ENCODE results near the gene ATP2C2. TPM values are rescaled to one million over a fixed set of nuclear protein-coding genes. Genes with fewer than 3 reads are reported as not detected.

The ATP2C2 gene
- polyA plus RNA-seq (2013, experiment 1 of 2): not detected
- not detected for polyA plus RNA-seq (2013, experiment 2 of 2)

- Histone ChIP-seq H3K9me3 (ENCODE audit: control insufficient read depth, low read length) (no peaks in the 10 kb centered on the region), H3K4me1 (ENCODE audit: control insufficient read depth, insufficient read depth, low read length, poor library complexity, severe bottlenecking) (peaks cover 6% of the 10 kb centered on the region), H3K36me3 (ENCODE audit: control insufficient read depth, insufficient read depth, low read length) (no peaks in the 10 kb centered on the region), H3K27ac (ENCODE audit: low read depth, low read length, severe bottlenecking) (no peak within 1 kb of the TSS), H3K4me3 (ENCODE audit: extremely low read depth, insufficient read depth, low read length, poor library complexity, severe bottlenecking) (peak within 1 kb of the TSS; percentile 27)
- WGBS, 2 experiments (ENCODE audit: insufficient coverage in 2 of 2): 1 to 2% methylated on average over 59 to 63 of the region's 66 CpGs
Measured at GRCh38 chr16:84368308-84368996, at the start of gene ATP2C2. ATP2C2 (plus strand) TSS chr16:84368538; CDS start chr16:84368616, 78 bp downstream.

DNA sequence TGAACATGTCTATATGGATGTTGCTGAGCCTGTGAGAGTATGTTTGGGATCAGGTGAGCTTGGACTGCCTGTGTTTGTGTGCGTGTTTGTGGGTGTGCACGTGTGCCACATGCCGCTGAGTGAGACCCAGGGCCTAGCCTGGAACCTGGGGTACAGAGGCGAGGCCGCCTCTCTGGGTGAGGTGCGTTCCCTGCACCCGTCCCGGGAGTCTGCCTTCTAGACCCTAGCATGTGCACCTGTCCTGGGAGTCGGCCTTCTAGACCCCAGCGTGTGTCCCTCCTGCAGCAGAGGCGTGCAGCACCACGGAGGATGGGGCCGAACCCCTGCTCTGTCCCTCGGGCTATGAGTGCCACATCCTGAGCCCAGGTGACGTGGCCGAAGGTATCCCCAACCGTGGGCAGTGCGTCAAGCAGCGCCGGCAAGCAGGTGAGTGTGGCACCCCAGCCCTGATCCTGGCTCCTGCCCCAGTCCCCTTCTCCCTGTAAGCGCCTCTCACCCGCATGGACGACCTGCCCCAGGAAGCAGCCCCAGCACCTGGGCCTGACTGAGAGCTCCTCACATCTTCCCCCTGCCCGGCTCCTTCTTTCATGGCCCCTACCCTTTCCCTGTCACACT, 49.1 kb upstream of the ATP2C2 start:
- H3K9me3 ChIP-seq (ENCODE audit: control insufficient read depth, low read length): no peaks in the 10 kb centered on the region
- WGBS, 2 experiments (ENCODE audit: insufficient coverage in 2 of 2): 88 to 93% methylated on average over 20 to 23 of the region's 24 CpGs
- no peaks in the 10 kb centered on the region for H3K36me3 ChIP-seq (ENCODE audit: control insufficient read depth, insufficient read depth, low read length)
- no peaks in the 10 kb centered on the region for H3K4me1 ChIP-seq (ENCODE audit: control insufficient read depth, insufficient read depth, low read length, poor library complexity, severe bottlenecking)
- H3K27ac ChIP-seq (ENCODE audit: low read depth, low read length, severe bottlenecking): no peak overlapping the region
- no peak overlapping the region for H3K4me3 ChIP-seq (ENCODE audit: extremely low read depth, insufficient read depth, low read length, poor library complexity, severe bottlenecking)

GRCh38 chr16:84320511-84320910, 47.8 kb upstream of the ATP2C2 start:
- 97 to 100% methylated on average over 4 to 5 of the region's 5 CpGs for WGBS, 2 experiments (ENCODE audit: insufficient coverage in 2 of 2)
- H3K4me1 ChIP-seq (ENCODE audit: control insufficient read depth, insufficient read depth, low read length, poor library complexity, severe bottlenecking): no peaks in the 10 kb centered on the region

GRCh38 chr16:84321932-84322331, 46.4 kb upstream of the ATP2C2 start:
- WGBS, 2 experiments (ENCODE audit: insufficient coverage in 2 of 2): 100% methylated on average over 2 of the region's 4 CpGs
- H3K9me3 ChIP-seq (ENCODE audit: control insufficient read depth, low read length): no peaks in the 10 kb centered on the region
- H3K4me3 ChIP-seq (ENCODE audit: extremely low read depth, insufficient read depth, low read length, poor library complexity, severe bottlenecking): no peak overlapping the region
- H3K36me3 ChIP-seq (ENCODE audit: control insufficient read depth, insufficient read depth, low read length): no peaks in the 10 kb centered on the region
- no peak overlapping the region for H3K27ac ChIP-seq (ENCODE audit: low read depth, low read length, severe bottlenecking)
- no peaks in the 10 kb centered on the region for H3K4me1 ChIP-seq (ENCODE audit: control insufficient read depth, insufficient read depth, low read length, poor library complexity, severe bottlenecking)

More at GRCh38 chr16:84320511-84320910, 47.8 kb upstream of the ATP2C2 start:
- no peaks in the 10 kb centered on the region for H3K9me3 ChIP-seq (ENCODE audit: control insufficient read depth, low read length)
- no peaks in the 10 kb centered on the region for H3K36me3 ChIP-seq (ENCODE audit: control insufficient read depth, insufficient read depth, low read length)
- no peak overlapping the region for H3K27ac ChIP-seq (ENCODE audit: low read depth, low read length, severe bottlenecking)
- no peak overlapping the region for H3K4me3 ChIP-seq (ENCODE audit: extremely low read depth, insufficient read depth, low read length, poor library complexity, severe bottlenecking)

DNA sequence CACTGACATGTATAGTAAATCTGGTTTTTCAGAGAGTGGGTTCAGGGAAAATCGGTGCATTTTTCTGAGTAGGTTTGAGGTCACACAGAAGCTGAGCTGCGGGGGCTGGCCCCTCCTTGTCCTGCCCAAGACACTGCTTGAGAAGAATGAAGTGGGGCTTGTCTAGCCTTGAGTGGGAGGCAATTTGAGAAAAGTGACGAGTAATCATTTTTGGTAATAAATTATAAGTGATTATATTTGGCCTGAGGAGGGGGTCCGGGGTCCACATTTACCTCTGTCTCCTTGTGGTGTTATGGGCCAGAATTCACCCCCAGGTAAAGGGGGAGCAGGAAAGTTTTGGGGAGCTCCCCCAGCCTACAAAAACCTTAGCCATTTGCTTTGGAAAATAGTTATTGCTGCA, 45.6 kb upstream of the ATP2C2 start:
- Histone ChIP-seq H3K4me3 (ENCODE audit: extremely low read depth, insufficient read depth, low read length, poor library complexity, severe bottlenecking) (no peak overlapping the region), H3K4me1 (ENCODE audit: control insufficient read depth, insufficient read depth, low read length, poor library complexity, severe bottlenecking) (no peaks in the 10 kb centered on the region), H3K9me3 (ENCODE audit: control insufficient read depth, low read length) (no peaks in the 10 kb centered on the region), H3K27ac (ENCODE audit: low read depth, low read length, severe bottlenecking) (no peak overlapping the region), H3K36me3 (ENCODE audit: control insufficient read depth, insufficient read depth, low read length) (no peaks in the 10 kb centered on the region)
- WGBS, 2 experiments (ENCODE audit: insufficient coverage in 2 of 2): 85 to 86% methylated on average over 3 to 4 of the region's 4 CpGs

GRCh38 chr16:84323606-84324005, 44.7 kb upstream of the ATP2C2 start:
- H3K27ac ChIP-seq (ENCODE audit: low read depth, low read length, severe bottlenecking): no peak overlapping the region
- H3K4me3 ChIP-seq (ENCODE audit: extremely low read depth, insufficient read depth, low read length, poor library complexity, severe bottlenecking): no peak overlapping the region
- H3K4me1 ChIP-seq (ENCODE audit: control insufficient read depth, insufficient read depth, low read length, poor library complexity, severe bottlenecking): no peaks in the 10 kb centered on the region
- no peaks in the 10 kb centered on the region for H3K36me3 ChIP-seq (ENCODE audit: control insufficient read depth, insufficient read depth, low read length)
- 98 to 100% methylated on average over 5 to 6 of the region's 7 CpGs for WGBS, 2 experiments (ENCODE audit: insufficient coverage in 2 of 2)
- no peaks in the 10 kb centered on the region for H3K9me3 ChIP-seq (ENCODE audit: control insufficient read depth, low read length)

- Histone ChIP-seq H3K27ac (ENCODE audit: low read depth, low read length, severe bottlenecking) (no peak overlapping the region), H3K36me3 (ENCODE audit: control insufficient read depth, insufficient read depth, low read length) (no peaks in the 10 kb centered on the region), H3K9me3 (ENCODE audit: control insufficient read depth, low read length) (no peaks in the 10 kb centered on the region), H3K4me3 (ENCODE audit: extremely low read depth, insufficient read depth, low read length, poor library complexity, severe bottlenecking) (no peak overlapping the region), H3K4me1 (ENCODE audit: control insufficient read depth, insufficient read depth, low read length, poor library complexity, severe bottlenecking) (no peaks in the 10 kb centered on the region)
- WGBS, 2 experiments (ENCODE audit: insufficient coverage in 2 of 2): 42 to 48% methylated on average over 2 of the region's 2 CpGs
Measured at GRCh38 chr16:84324434-84325262, 43.7 kb upstream of the ATP2C2 start.

- no peaks in the 10 kb centered on the region for H3K9me3 ChIP-seq (ENCODE audit: control insufficient read depth, low read length)
- WGBS, 2 experiments (ENCODE audit: insufficient coverage in 2 of 2): 73 to 100% methylated on average over 1 of the region's 2 CpGs
- no peaks in the 10 kb centered on the region for H3K4me1 ChIP-seq (ENCODE audit: control insufficient read depth, insufficient read depth, low read length, poor library complexity, severe bottlenecking)
- H3K4me3 ChIP-seq (ENCODE audit: extremely low read depth, insufficient read depth, low read length, poor library complexity, severe bottlenecking): no peak overlapping the region
- H3K27ac ChIP-seq (ENCODE audit: low read depth, low read length, severe bottlenecking): no peak overlapping the region
- no peaks in the 10 kb centered on the region for H3K36me3 ChIP-seq (ENCODE audit: control insufficient read depth, insufficient read depth, low read length)
Measured at GRCh38 chr16:84326545-84326944, 41.8 kb upstream of the ATP2C2 start.

GRCh38 chr16:84327926-84328505, 40.3 kb upstream of the ATP2C2 start:
- WGBS, 2 experiments (ENCODE audit: insufficient coverage in 2 of 2): 91 to 93% methylated on average over 11 to 12 of the region's 13 CpGs
- H3K27ac ChIP-seq (ENCODE audit: low read depth, low read length, severe bottlenecking): no peak overlapping the region
- peaks cover 2% of the 10 kb centered on the region for H3K4me1 ChIP-seq (ENCODE audit: control insufficient read depth, insufficient read depth, low read length, poor library complexity, severe bottlenecking)
- no peak overlapping the region for H3K4me3 ChIP-seq (ENCODE audit: extremely low read depth, insufficient read depth, low read length, poor library complexity, severe bottlenecking)
- H3K9me3 ChIP-seq (ENCODE audit: control insufficient read depth, low read length): no peaks in the 10 kb centered on the region
- H3K36me3 ChIP-seq (ENCODE audit: control insufficient read depth, insufficient read depth, low read length): no peaks in the 10 kb centered on the region

DNA sequence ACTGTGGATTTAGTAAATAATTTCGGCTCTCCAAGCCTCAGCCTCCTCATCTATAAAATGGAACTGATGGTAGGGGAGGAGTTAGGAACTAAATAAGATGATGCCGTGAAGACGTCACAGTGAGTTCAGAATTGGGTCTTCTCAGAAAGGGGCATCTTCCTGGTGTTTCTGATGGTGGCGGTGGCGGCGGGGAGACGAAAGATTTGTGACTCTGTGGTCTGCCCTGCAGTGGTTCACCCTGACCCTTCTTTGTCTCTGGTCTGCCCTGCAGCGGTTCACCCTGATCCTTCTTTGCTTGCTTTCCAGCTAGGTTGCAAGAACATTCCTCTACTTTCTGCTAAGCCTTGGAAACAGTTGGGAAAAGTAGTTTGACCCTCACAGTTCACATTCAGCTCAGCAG, 39.3 kb upstream of the ATP2C2 start:
- H3K4me3 ChIP-seq (ENCODE audit: extremely low read depth, insufficient read depth, low read length, poor library complexity, severe bottlenecking): no peak overlapping the region
- H3K9me3 ChIP-seq (ENCODE audit: control insufficient read depth, low read length): no peaks in the 10 kb centered on the region
- peaks cover 2% of the 10 kb centered on the region for H3K4me1 ChIP-seq (ENCODE audit: control insufficient read depth, insufficient read depth, low read length, poor library complexity, severe bottlenecking)
- WGBS, 2 experiments (ENCODE audit: insufficient coverage in 2 of 2): 90 to 96% methylated on average over 5 to 7 of the region's 8 CpGs
- H3K36me3 ChIP-seq (ENCODE audit: control insufficient read depth, insufficient read depth, low read length): no peaks in the 10 kb centered on the region
- H3K27ac ChIP-seq (ENCODE audit: low read depth, low read length, severe bottlenecking): no peak overlapping the region
